GM21825 (cell line): ENCODE results near the gene VAMP4.
"Not testable (repeated sequence)": the region's sequence is repeated elsewhere in the genome, so short reads cannot be mapped to it uniquely, and the experiment has no call there.

ENCODE experiments used
- ATAC-seq: cut with Tn5 transposase; IDR thresholded peaks from one replicate; pipeline ENCODE4 v1.9.1; 2021; ENCODE audit warnings: mild to moderate bottlenecking, moderate library complexity; ENCODE audit not compliant: unreplicated experiment

VAMP4 gene

DNA sequence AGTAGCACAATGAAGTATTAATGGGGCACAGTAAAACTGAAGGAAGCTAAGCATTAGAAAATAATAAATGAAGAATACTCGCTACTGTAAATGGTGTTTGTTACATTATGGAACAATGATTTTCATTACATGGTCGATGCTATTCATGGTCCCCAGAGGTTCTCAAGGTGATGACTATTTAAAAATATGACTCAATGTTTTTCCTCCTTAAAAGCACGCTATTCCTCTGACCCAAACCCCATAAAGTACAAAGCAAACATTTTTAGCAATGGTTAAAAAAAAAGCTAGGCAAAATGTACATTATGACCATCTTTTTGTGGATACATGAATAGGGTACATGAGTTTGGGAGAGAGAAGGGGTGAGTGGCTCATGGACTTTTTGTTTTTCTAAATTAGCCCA lies 34.3 kb downstream of the VAMP4 start:
- ATAC-seq = no peak

- no peak for ATAC-seq
These were observed 39.3 kb downstream of the VAMP4 start for GRCh38 chr1:171702598-171702997.

DNA sequence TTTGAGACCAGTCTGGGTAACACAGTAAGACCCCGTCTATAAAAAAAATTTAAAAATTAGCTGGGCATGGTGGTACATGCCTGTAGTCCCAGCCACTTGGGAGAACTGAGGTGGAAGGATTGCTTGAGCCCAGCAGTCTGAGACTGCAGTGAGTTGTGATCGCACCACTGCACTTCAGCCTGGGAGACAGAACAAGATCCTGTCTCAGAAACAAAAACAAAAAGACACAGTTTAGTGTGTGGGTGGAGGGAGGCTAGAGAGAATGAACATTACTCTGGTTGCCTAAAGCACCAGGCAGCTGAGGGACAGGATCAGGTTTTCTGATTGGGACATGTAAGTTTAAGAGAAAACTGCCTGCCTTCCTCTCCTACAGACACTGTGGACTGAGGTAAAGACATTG lies 42.3 kb downstream of the VAMP4 start:
- ATAC-seq = no peak

DNA sequence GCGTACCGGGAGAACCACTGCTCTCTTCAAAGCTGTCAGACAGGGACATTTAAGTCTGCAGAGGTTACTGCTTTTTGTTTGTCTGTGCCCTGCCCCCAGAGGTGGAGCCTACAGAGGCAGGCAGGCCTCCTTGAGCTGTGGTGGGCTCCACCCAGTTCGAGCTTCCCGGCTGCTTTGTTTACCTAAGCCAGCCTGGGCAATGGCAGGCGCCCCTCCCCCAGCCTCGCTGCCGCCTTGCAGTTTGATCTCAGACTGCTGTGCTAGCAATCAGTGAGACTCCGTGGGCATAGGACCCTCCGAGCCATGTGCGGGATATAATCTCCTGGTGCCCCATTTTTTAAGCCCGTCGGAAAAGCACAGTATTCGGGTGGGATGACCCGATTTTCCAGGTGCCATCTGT lies 46.1 kb downstream of the VAMP4 start:
- not testable (repeated sequence) for ATAC-seq

- ATAC-seq = not testable (repeated sequence)
These were observed 48.3 kb downstream of the VAMP4 start for GRCh38 chr1:171693541-171693940.

DNA sequence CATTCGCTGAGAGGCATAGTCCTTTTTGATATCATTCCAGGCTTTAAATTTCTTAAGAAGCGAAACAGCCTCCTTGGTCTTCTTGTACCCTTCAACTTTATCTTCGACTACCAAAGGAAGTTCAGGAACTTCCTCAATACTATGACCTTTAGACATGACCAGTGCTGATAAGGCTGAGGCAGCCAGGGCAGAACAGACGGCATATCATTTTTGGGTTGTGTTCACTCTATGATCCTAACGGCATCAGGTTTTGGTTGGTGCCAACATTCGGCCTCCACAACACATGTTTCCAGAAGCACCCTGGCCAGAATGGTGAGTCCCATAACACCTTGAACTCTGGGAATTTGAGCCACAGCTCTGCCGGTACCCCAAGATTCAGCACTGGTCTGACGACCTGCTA lies 58.0 kb downstream of the VAMP4 start:
- ATAC-seq = no peak

- no peak for ATAC-seq
These were observed 61.5 kb downstream of the VAMP4 start for GRCh38 chr1:171680339-171680738.

DNA sequence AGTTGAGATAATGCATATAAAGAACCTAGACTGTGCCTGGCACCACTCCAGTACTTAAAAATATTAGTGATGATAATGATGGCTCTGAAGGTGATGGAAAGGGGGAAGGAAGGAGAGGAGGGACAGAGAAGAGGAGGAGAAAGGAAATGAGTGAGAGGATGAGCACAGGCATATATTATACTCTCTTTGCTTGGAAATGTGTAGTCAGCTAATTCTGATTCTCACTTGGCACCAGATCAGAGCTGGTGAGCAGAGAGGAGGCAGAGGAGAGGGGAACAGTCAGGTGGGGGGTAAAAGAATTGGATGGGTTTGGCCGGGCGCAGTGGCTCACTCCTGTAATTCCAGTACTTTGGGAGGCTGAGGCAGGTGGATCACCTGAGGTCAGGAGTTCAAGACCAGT lies 65.0 kb downstream of the VAMP4 start:
- ATAC-seq = no peak

DNA sequence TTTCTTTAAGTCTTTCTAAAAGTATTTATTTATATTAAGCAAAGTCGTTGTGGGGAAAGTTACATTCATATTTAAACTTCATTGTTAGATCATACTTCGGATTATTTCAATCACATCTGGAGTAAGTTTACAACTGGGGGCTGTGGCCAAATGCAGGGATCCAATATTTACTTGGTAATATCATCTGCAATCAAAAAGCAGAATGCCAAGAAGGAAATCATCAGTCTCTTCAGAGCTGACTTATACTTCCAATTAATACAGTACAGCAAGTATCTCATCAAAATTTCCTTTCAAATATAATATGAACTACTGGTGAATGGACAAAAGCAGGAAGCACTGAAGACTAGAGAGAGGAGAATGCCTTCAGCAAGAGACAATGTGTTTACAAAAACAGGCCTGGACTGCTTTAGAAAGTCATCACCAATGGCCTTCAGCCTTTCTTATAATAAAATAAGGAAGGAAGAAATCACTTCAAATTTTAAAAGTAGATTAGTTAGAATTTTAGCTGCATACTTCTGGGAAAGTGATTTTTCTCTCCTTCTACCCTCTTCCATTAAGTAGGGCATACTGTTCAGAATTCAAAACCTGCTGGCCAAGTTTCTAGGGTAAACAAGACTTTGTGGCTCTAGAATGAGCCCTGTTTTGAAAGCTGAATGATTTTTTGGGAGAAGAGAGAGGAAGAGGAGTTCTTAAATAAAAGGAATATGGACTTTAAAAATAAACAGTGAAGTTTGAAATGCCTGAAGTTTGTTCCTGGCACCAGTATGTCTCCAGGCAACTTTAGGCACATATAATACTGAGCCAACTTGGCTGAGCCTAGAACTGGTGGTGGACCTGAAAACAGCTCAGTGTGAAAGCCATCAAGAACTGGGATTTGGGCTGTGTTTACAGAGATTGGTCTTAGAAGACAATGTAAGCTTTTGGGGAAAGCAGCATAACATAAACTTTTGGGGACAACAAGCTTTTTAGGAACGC lies 67.1 kb downstream of the VAMP4 start:
- no peak for ATAC-seq

- no peak for ATAC-seq
These were observed 71.1 kb downstream of the VAMP4 start for GRCh38 chr1:171670739-171671138.

- ATAC-seq = no peak
These were observed 73.5 kb downstream of the VAMP4 start for GRCh38 chr1:171668372-171668771.

- ATAC-seq = no peak
These were observed 75.6 kb downstream of the VAMP4 start for GRCh38 chr1:171666114-171666769.

- ATAC-seq = no peak
These were observed 76.9 kb downstream of the VAMP4 start for GRCh38 chr1:171664976-171665375.

DNA sequence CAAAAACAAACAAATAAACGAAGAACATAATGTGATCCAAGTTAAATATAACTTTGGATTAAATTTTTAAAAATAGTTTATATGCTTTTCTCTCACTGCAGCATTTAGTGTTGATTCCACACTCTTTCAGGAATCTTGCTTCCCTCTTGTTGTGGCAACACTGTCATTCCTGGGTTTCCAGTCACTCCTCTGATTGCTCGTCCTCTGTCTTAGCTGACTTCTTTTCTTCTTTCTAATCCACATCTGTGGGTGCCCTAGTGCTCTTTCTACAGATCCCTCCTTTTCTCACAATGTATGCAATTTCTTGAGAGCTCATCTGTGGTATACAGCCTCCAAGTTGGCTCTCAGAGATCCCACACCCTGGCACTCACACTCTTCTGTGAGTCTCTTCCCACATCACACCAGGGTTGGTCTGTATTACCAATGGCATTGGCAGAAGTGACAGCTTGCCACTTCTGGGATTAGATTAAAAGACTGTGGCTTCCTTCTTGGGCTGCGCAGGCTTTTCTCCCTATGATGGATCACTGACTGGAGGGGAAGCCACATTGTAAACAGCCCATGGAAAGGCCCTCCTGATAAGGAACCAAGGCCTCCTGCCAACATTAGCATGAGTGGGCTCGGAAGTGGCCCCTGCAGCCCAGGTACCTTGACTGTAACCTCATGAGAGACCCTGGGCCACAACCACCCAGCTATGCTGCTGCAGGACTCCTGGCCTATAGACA lies 77.8 kb downstream of the VAMP4 start:
- no peak for ATAC-seq

DNA sequence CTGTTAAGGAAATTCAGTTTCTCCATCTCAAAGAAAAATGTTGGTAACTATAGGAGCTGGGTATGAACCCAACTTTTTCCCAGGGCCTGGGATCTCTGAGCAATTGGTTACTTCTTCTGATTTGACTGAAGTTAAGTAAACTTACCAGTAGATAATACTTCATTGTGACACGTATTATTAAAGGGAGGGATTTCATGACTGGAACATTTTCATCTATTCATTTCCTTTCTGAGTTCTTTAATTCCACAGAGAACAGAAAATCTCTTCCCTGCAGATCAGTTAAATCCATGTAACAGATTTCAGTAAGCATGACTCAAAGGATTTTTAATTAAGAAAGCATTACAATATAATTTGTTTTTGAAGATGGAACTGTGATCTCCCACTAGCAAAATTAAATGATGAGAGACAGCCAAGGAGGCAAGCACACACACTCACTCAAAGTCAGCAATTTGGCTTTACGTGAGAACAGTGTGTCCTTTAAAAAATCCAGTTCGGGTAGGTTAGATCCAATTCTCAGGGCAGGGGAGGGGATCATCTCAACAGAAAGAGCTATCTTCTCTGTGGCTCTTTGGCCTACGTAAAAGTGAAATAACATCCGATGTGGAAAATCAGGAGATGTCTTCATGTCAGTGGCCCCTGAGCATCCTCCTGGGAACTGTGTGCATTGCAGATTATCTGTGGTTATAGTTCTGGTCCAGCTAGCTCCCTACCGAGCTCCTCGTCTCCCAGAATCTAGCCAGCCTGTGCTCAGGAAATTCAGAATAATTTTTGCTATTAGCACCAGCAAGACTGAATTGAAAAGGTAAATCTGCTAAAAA lies 78.6 kb downstream of the VAMP4 start:
- ATAC-seq = no peak

DNA sequence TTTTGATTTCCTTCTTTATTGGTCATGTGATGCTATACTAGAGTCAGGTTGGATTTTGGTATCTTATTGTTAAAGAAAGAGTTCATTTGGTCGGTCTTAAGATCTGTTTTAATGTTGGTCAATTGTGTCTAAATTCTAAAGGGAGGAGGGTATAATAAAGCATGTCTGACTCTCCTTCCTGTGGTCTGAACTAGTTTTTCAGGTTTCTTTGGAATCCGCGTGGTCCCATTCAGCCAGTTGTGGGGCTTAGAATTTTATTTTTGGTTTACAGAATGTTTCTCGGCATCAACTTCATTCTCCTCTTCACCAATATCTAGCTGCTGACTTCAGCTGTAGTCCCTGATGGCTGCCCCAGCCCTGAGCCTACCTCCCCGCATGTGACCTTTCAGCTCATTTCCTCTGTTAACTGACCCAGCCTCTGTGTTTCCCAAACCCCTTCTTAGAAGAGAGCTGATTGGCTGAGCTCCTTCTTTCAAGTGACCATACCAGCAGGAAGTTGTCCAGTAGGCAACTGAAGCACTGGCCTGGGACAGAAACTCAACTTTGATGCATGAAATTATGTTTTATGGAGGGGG lies 80.7 kb downstream of the VAMP4 start:
- no peak for ATAC-seq

DNA sequence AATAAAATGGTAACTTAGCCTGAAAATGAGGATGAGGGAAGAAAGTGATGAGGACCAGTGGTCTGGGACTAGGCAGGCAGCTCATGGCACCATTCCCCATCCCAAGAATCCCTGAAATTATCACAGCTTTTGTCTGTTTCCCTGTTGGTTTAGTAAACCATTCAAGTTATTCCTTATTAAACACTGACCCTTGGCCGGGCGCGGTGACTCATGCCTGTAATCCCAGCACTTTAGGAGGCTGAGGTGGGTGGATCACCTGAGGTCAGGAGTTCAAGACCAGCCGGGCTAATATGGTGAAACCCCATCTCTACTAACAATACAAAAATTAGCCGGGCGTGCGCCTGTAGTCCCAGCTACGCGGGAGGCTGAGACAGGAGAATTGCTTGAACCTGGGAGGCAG lies 85.7 kb downstream of the VAMP4 start:
- not testable (repeated sequence) for ATAC-seq

GRCh38 chr1:171655746-171656116 lies 86.1 kb downstream of the VAMP4 start:
- ATAC-seq = no peak

DNA sequence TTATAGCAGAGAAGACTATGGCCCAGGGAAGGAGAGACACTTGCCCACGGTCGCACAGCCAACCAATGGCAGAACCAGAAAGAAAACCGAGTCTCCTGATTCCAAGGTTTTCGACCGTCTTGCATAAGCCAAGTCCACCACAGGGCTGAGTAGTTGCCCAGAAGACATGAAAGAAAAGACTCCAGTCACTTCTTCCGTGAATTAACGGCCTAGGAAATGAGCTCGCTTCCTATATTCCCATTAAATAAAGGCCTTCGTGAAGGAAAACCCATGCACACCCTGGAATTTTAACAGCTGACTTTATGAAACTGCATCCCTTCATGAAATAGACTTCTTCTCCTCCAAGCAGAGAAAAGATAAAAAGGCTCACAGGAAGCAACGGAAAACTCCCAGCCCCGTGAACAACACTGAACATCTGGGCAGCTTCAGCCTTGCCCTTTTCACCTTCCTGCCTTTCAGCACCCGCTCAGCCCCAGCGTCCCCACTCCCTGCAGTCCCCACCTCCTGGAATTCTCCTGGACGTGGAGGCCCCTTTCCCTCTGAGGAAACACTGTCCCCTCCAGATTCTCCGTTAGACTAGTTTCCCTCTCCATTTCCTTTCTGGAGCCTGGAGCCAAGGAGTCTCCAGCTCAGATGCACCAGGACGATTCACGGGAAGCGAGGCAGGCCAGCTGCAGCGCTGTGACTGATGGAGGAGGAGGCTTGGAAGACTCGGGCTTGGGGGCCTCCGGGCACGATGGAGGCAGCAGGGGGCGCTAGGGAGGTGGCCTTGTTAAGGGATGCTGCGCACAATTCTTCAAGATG lies 86.7 kb downstream of the VAMP4 start:
- no peak for ATAC-seq
